ENCODE data around the gene ARHGEF37. TPM values are rescaled to one million over a fixed set of nuclear protein-coding genes. Genes with fewer than 3 reads are reported as not detected.
A peak's percentile ranks its signal among the peaks of the same experiment; 100 is the strongest.

ARHGEF37 gene
- total and polyA plus RNA-seq, 9 of the 15 experiments (the other 6 are each of a cell fraction or from before 2014, with no cell fraction given) = 0.01 to 0.27 (median 0.05) TPM

- TF ChIP-seq VEZF1 (CRISPR knock-in tag; IDR thresholded peaks at IDR 0.05) = no peak
- TF ChIP-seq TCF3 (CRISPR knock-in tag; IDR thresholded peaks at IDR 0.05) = peak; percentile 25; the same call in 1 of the 2 replicates
- peak; percentile 77 to 88 for TF ChIP-seq RAD21 (CRISPR knock-in tag; conservative IDR thresholded peaks at IDR 0.05 in 1 of 2, IDR thresholded peaks at IDR 0.05 in 1 of 2)
- TF ChIP-seq MEIS2 (IDR thresholded peaks at IDR 0.05; ENCODE audit: partially characterized antibody) = no peak
- no peak for TF ChIP-seq TEAD1 (CRISPR knock-in tag; IDR thresholded peaks at IDR 0.05)
- 0 out of 2 replicates have a peak, but pooled peaks have one; percentile 37 for TF ChIP-seq SMAD4 (CRISPR knock-in tag; conservative IDR thresholded peaks at IDR 0.05)
- no peak for TF ChIP-seq TCF7L2 (IDR thresholded peaks at IDR 0.05; ENCODE audit: low read depth, low read length)
- no peak for TF ChIP-seq RFX7 (CRISPR knock-in tag; IDR thresholded peaks at IDR 0.05)
- TF ChIP-seq E2F8 (IDR thresholded peaks at IDR 0.05; ENCODE audit: low read depth, partially characterized antibody) = no peak
- no peak for TF ChIP-seq ZBED1 (IDR thresholded peaks at IDR 0.05)
- peak; percentile 66; the same call in 1 of the 2 replicates for TF ChIP-seq XRCC5 (IDR thresholded peaks at IDR 0.05; ENCODE audit: low read depth, low read length)
- no peak for TF ChIP-seq TFE3 (CRISPR knock-in tag; IDR thresholded peaks at IDR 0.05)
- no peak for TF ChIP-seq NCOA1 (IDR thresholded peaks at IDR 0.05; ENCODE audit: low read depth)
- TF ChIP-seq GATAD2A (IDR thresholded peaks at IDR 0.05) = no peak
- TF ChIP-seq MLX (CRISPR knock-in tag; conservative IDR thresholded peaks at IDR 0.05) = no peak
- TF ChIP-seq RNF2 (IDR thresholded peaks at IDR 0.05) = no peak
- no peak for TF ChIP-seq ZFPM2 (CRISPR knock-in tag; IDR thresholded peaks at IDR 0.05)
- TF ChIP-seq NCOA4 (IDR thresholded peaks at IDR 0.05; ENCODE audit: partially characterized antibody) = no peak
- no peak for TF ChIP-seq YY1 (IDR thresholded peaks at IDR 0.05; ENCODE audit: borderline replicate concordance in 1 of 3, control insufficient read depth in 1 of 3, extremely low read depth in 1 of 3, insufficient read depth in 3 of 3, insufficient read length in 1 of 3, insufficient replicate concordance in 2 of 3, low read depth in 1 of 3, low read length in 2 of 3)
These were observed 75.4 kb downstream of the ARHGEF37 start (continued) for GRCh38 chr5:149656576-149657182.

Measured in K562 (cell line).